ENCODE data around the gene DENND2D. TPM values are rescaled to one million over a fixed set of nuclear protein-coding genes. Genes with fewer than 3 reads are reported as not detected.

DENND2D gene
- total and polyA plus RNA-seq, 2 experiments from 2014 or later = 2.5 to 3.0 TPM

GRCh38 chr1:111202366-111202706 lies 1.9 kb upstream of the DENND2D start (continued):
- TF ChIP-seq ZNF462 (CRISPR knock-in tag; IDR thresholded peaks at IDR 0.05) (no peak), STAT1 (IDR thresholded peaks at IDR 0.05; ENCODE audit: unreplicated experiment) (no peak), EZH2phosphoT487 (IDR thresholded peaks at IDR 0.05; ENCODE audit: unreplicated experiment) (no peak)

- Mint-ChIP-seq H3K4me1 (peaks cover 11% of the 10 kb centered on the region), H3K36me3 (ENCODE audit: low read depth) (peaks cover 2% of the 10 kb centered on the region; the same call in 1 of the 3 replicates), H3K27ac (no peak overlapping the region), H3K4me3 (no peak overlapping the region), H3K27me3 (ENCODE audit: insufficient read depth, low read depth, poor library complexity) (peaks cover 28% of the 10 kb centered on the region), H3K9me3 (no peaks in the 10 kb centered on the region; the same call in 1 of the 3 replicates)
- Histone ChIP-seq H3K36me3 (ENCODE audit: insufficient read depth) (no peaks in the 10 kb centered on the region), H3K27me3 (ENCODE audit: insufficient read depth) (peaks cover 39% of the 10 kb centered on the region), H4K20me1 (replicated peaks; ENCODE audit: insufficient read depth) (no peaks in the 10 kb centered on the region), H3K4me1 (ENCODE audit: insufficient read depth) (peaks cover 8% of the 10 kb centered on the region; the same call in 1 of the 2 replicates), H3K4me2 (no peak overlapping the region), H3F3A (replicated peaks; ENCODE audit: low read depth) (no peaks in the 10 kb centered on the region), H2AFZ (no peak overlapping the region), H3K9me2 (ENCODE audit: insufficient read depth) (no peaks in the 10 kb centered on the region), H3K79me2 (replicated peaks; ENCODE audit: insufficient read depth) (no peaks in the 10 kb centered on the region), H3K27ac (ENCODE audit: low read depth) (no peak overlapping the region), H3K4me3 (no peak overlapping the region)
- DNase-seq (ENCODE audit: low spot score) (no peak), ATAC-seq (no peak)
- TF ChIP-seq POLR2AphosphoS5 (IDR thresholded peaks at IDR 0.05; ENCODE audit: low read depth) (no peak), ZNF331 (CRISPR knock-in tag; IDR thresholded peaks at IDR 0.05; ENCODE audit: low read depth) (no peak), CTCF (conservative IDR thresholded peaks at IDR 0.05; ENCODE audit: low read depth in 2 of 2) (no peak), ZNF462 (CRISPR knock-in tag; IDR thresholded peaks at IDR 0.05) (no peak)
Observed at GRCh38 chr1:111201275-111202090, 1.0 kb upstream of the DENND2D start.
